HEK293 (cell line): ENCODE measurements around the gene DSCAML1.

Experiments used
- CTCF ChIA-PET: fragments of 350-600 bp; formaldehyde crosslinking; extraction: SDS; loops from one replicate; lab custom pipeline; 2021; ENCODE audit warnings: antibody characterized with exemption; lab: Yijun Ruan, JAX
- POLR2A ChIA-PET: fragments of 300-600 bp; formaldehyde crosslinking; extraction: SDS; loops from one replicate; lab custom pipeline; 2020; ENCODE audit warnings: antibody characterized with exemption, inconsistent platforms; lab: Yijun Ruan, JAX
- H3K27ac ChIP-seq: fragments of 200-500 bp; sonication (Bioruptor generic); 2 replicates; pipeline ENCODE4 v1.5.1; 2014; ENCODE audit warnings: low read depth, low read length, control low read depth, inconsistent platforms; ENCODE audit errors: extremely low read depth
- H3K36me3 ChIP-seq, 2 experiments: fragments of 200-500 bp in 1 of 2; sonication (Bioruptor generic) in 1 of 2; 1 replicate in 1 of 2; 2 replicates in 1 of 2; pipeline ENCODE4 v1.5.1; 2014 to 2017; ENCODE audit warnings: inconsistent platforms in 2 of 2, low read length in 2 of 2; ENCODE audit not compliant: control insufficient read depth in 2 of 2, insufficient read depth in 1 of 2
- H3K4me1 ChIP-seq: fragments of 200-500 bp; sonication (Bioruptor generic); 2 replicates; pipeline ENCODE4 v1.5.1; 2014; ENCODE audit warnings: mild to moderate bottlenecking, low read length, inconsistent platforms; ENCODE audit not compliant: control insufficient read depth, insufficient read depth
- H3K4me3 ChIP-seq: 2 replicates; pipeline ENCODE4 v1.5.1; 2011; ENCODE audit warnings: low read depth, mild to moderate bottlenecking, control low read depth, low read length, moderate library complexity
- H3K9me3 ChIP-seq: fragments of 200-500 bp; sonication (Bioruptor generic); 2 replicates; pipeline ENCODE4 v1.5.1; 2014; ENCODE audit warnings: low read depth, low read length, inconsistent platforms; ENCODE audit not compliant: control insufficient read depth, insufficient read depth
- PRDM1 ChIP-seq: fragments of 450-650 bp; formaldehyde crosslinking; IDR thresholded peaks from 2 replicates; pipeline ENCODE4; 2016; ENCODE audit warnings: missing biosample characterization, missing genetic modification characterization
- ZBTB20 ChIP-seq: fragments of 450-650 bp; formaldehyde crosslinking; IDR thresholded peaks from 2 replicates; pipeline ENCODE4 v1.5.1; 2016; ENCODE audit warnings: missing biosample characterization, missing genetic modification characterization
- ZNF174 ChIP-seq: fragments of 450-650 bp; formaldehyde crosslinking; IDR thresholded peaks from 2 replicates; pipeline ENCODE4 v1.5.0; 2017; ENCODE audit warnings: missing biosample characterization, mild to moderate bottlenecking, missing genetic modification characterization
- ZNF311 ChIP-seq: fragments of 450-650 bp; formaldehyde crosslinking; IDR thresholded peaks from 2 replicates; pipeline ENCODE4 v1.5.1; 2017; ENCODE audit warnings: missing biosample characterization, missing genetic modification characterization, borderline replicate concordance
- ZNF354C ChIP-seq: fragments of 450-650 bp; formaldehyde crosslinking; IDR thresholded peaks from 2 replicates; pipeline ENCODE4 v1.5.1; 2016; ENCODE audit warnings: missing biosample characterization, missing genetic modification characterization, low read depth, borderline replicate concordance
- ZNF366 ChIP-seq: fragments of 450-650 bp; formaldehyde crosslinking; conservative IDR thresholded peaks from 2 replicates; pipeline ENCODE4 v1.5.1; 2016; ENCODE audit warnings: missing biosample characterization, missing genetic modification characterization
- ZNF394 ChIP-seq: fragments of 450-650 bp; formaldehyde crosslinking; IDR thresholded peaks from 2 replicates; pipeline ENCODE4 v1.5.1; 2016; ENCODE audit warnings: missing biosample characterization, missing genetic modification characterization, mild to moderate bottlenecking, moderate library complexity, borderline replicate concordance
- ZNF501 ChIP-seq: fragments of 450-650 bp; formaldehyde crosslinking; IDR thresholded peaks from 2 replicates; pipeline ENCODE4 v1.5.1; 2016; ENCODE audit warnings: missing biosample characterization, missing genetic modification characterization
- ZNF623 ChIP-seq: fragments of 450-650 bp; formaldehyde crosslinking; IDR thresholded peaks from 2 replicates; pipeline ENCODE4 v1.5.1; 2016; ENCODE audit warnings: missing biosample characterization, missing genetic modification characterization
- ZNF777 ChIP-seq: fragments of 450-650 bp; formaldehyde crosslinking; IDR thresholded peaks from 2 replicates; pipeline ENCODE4 v1.5.1; 2017; ENCODE audit warnings: missing biosample characterization, missing genetic modification characterization, borderline replicate concordance
- TF ChIP-seq, protein P1 (sequence below): fragments of 450-650 bp; formaldehyde crosslinking; conservative IDR thresholded peaks from 2 replicates; pipeline ENCODE4 v1.5.1; 2016; ENCODE audit warnings: low read depth, missing biosample characterization, missing genetic modification characterization
- TF ChIP-seq, protein P2 (sequence below): fragments of 450-650 bp; formaldehyde crosslinking; IDR thresholded peaks from 2 replicates; pipeline ENCODE4 v1.5.1; 2016; ENCODE audit warnings: missing biosample characterization, missing genetic modification characterization
- TF ChIP-seq, protein P3 (sequence below): fragments of 450-650 bp; formaldehyde crosslinking; IDR thresholded peaks from 2 replicates; pipeline ENCODE4 v1.5.1; 2016; ENCODE audit warnings: missing biosample characterization, missing genetic modification characterization
- TF ChIP-seq, protein P4 (sequence below): fragments of 450-650 bp; formaldehyde crosslinking; IDR thresholded peaks from 2 replicates; pipeline ENCODE4 v1.5.1; 2016; ENCODE audit warnings: missing biosample characterization, missing genetic modification characterization
- TF ChIP-seq, protein P5 (sequence below): fragments of 450-650 bp; formaldehyde crosslinking; IDR thresholded peaks from 2 replicates; pipeline ENCODE4 v1.5.1; 2016; ENCODE audit warnings: missing biosample characterization, missing genetic modification characterization, low read depth
- TF ChIP-seq, protein P6 (sequence below): fragments of 450-650 bp; formaldehyde crosslinking; IDR thresholded peaks from 2 replicates; pipeline ENCODE4 v1.5.1; 2016; ENCODE audit warnings: missing biosample characterization, missing genetic modification characterization

Gene DSCAML1

DNA sequence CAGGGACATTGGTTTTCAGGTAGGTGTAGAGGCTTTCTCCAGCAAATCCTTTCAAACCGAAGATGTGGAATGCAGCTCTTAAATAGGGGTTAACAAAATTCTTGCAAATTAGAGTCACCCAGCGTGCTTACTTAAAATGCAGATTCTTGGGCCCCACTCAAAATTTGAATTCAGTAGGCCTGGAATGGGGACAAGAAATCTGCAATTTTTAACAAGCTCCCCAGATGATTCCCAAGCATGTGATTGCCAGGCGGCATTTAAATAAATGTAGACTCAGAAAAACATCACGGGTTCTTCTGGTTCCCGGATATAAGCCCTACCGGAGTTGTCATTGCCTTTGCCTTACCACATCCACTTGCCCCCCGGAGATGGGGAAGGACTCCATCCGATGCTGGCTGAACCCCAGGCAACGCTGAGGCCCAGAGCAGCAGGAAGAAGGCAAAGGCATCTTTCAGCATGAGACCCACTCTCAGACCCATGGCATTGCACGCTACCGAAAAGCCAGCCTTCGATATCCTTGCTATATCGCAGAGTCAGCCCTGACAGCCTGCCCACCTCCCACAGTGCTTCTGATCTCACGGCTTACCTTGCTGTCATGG is 134.2 kb downstream of the DSCAML1 start (continued):
- TF ChIP-seq ZNF777 (tag by site-specific recombination) = no peak

DNA sequence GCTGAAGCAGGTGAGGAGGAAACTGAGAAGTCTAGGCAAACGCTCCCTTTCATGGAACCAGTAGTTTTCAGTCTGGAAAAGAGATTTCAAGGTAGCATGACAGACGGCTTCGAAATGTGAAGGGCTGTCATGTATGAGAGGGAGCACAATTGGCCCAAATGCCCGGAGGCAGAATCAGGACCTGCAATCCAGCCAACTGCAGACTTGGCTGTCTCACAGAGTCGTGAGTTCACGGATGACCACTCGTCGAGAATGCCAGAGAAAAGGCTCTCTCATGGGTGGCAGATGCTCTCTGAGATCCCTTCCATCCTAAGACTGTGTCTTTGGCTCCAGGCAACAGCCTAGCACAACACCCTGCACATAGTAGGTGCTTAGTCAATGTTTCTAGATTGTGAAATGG is 134.8 kb downstream of the DSCAML1 start:
- ChIA-PET POLR2A (no interaction called here), CTCF (no interaction called here)

More for the DNA sequence above, 134.8 kb downstream of the DSCAML1 start:
- Histone ChIP-seq H3K36me3 (no peaks in the 10 kb centered on the region), H3K27ac (no peak overlapping the region), H3K9me3 (no peaks in the 10 kb centered on the region), H3K4me3 (no peak overlapping the region), H3K4me1 (no peaks in the 10 kb centered on the region)
- no peak for TF ChIP-seq PRDM1
- no peak for TF ChIP-seq ZNF174 (tag by site-specific recombination)
- no peak for TF ChIP-seq ZNF354C
- TF ChIP-seq, protein P1, sequence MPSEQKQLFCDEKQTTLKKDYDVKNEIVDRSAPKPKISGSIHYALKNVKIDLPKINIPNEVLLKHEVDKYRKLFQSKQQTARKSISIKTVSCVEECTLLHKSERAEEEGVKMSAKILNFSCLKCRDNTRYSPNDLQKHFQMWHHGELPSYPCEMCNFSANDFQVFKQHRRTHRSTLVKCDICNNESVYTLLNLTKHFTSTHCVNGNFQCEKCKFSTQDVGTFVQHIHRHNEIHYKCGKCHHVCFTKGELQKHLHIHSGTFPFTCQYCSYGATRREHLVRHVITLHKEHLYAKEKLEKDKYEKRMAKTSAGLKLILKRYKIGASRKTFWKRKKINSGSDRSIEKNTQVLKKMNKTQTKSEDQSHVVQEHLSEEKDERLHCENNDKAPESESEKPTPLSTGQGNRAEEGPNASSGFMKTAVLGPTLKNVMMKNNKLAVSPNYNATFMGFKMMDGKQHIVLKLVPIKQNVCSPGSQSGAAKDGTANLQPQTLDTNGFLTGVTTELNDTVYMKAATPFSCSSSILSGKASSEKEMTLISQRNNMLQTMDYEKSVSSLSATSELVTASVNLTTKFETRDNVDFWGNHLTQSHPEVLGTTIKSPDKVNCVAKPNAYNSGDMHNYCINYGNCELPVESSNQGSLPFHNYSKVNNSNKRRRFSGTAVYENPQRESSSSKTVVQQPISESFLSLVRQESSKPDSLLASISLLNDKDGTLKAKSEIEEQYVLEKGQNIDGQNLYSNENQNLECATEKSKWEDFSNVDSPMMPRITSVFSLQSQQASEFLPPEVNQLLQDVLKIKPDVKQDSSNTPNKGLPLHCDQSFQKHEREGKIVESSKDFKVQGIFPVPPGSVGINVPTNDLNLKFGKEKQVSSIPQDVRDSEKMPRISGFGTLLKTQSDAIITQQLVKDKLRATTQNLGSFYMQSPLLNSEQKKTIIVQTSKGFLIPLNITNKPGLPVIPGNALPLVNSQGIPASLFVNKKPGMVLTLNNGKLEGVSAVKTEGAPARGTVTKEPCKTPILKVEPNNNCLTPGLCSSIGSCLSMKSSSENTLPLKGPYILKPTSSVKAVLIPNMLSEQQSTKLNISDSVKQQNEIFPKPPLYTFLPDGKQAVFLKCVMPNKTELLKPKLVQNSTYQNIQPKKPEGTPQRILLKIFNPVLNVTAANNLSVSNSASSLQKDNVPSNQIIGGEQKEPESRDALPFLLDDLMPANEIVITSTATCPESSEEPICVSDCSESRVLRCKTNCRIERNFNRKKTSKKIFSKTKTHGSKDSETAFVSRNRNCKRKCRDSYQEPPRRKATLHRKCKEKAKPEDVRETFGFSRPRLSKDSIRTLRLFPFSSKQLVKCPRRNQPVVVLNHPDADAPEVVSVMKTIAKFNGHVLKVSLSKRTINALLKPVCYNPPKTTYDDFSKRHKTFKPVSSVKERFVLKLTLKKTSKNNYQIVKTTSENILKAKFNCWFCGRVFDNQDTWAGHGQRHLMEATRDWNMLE (tag by site-specific recombination) = no peak
- TF ChIP-seq, protein P2, sequence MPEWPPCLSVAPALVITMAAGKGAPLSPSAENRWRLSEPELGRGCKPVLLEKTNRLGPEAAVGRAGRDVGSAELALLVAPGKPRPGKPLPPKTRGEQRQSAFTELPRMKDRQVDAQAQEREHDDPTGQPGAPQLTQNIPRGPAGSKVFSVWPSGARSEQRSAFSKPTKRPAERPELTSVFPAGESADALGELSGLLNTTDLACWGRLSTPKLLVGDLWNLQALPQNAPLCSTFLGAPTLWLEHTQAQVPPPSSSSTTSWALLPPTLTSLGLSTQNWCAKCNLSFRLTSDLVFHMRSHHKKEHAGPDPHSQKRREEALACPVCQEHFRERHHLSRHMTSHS (tag by site-specific recombination) = no peak
- TF ChIP-seq, protein P3, sequence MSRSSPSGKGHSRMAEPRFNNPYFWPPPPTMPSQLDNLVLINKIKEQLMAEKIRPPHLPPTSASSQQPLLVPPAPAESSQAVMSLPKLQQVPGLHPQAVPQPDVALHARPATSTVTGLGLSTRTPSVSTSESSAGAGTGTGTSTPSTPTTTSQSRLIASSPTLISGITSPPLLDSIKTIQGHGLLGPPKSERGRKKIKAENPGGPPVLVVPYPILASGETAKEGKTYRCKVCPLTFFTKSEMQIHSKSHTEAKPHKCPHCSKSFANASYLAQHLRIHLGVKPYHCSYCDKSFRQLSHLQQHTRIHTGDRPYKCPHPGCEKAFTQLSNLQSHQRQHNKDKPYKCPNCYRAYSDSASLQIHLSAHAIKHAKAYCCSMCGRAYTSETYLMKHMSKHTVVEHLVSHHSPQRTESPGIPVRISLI (tag by site-specific recombination) = no peak
- TF ChIP-seq ZNF311 (tag by site-specific recombination) = no peak
- TF ChIP-seq, protein P4, sequence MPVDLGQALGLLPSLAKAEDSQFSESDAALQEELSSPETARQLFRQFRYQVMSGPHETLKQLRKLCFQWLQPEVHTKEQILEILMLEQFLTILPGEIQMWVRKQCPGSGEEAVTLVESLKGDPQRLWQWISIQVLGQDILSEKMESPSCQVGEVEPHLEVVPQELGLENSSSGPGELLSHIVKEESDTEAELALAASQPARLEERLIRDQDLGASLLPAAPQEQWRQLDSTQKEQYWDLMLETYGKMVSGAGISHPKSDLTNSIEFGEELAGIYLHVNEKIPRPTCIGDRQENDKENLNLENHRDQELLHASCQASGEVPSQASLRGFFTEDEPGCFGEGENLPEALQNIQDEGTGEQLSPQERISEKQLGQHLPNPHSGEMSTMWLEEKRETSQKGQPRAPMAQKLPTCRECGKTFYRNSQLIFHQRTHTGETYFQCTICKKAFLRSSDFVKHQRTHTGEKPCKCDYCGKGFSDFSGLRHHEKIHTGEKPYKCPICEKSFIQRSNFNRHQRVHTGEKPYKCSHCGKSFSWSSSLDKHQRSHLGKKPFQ (tag by site-specific recombination) = no peak
- TF ChIP-seq ZBTB20 (tag by site-specific recombination) = no peak
- TF ChIP-seq, protein P5, sequence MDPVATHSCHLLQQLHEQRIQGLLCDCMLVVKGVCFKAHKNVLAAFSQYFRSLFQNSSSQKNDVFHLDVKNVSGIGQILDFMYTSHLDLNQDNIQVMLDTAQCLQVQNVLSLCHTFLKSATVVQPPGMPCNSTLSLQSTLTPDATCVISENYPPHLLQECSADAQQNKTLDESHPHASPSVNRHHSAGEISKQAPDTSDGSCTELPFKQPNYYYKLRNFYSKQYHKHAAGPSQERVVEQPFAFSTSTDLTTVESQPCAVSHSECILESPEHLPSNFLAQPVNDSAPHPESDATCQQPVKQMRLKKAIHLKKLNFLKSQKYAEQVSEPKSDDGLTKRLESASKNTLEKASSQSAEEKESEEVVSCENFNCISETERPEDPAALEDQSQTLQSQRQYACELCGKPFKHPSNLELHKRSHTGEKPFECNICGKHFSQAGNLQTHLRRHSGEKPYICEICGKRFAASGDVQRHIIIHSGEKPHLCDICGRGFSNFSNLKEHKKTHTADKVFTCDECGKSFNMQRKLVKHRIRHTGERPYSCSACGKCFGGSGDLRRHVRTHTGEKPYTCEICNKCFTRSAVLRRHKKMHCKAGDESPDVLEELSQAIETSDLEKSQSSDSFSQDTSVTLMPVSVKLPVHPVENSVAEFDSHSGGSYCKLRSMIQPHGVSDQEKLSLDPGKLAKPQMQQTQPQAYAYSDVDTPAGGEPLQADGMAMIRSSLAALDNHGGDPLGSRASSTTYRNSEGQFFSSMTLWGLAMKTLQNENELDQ = no peak
- no peak for TF ChIP-seq ZNF623 (tag by site-specific recombination)
- no peak for TF ChIP-seq ZNF394
- TF ChIP-seq, protein P6, sequence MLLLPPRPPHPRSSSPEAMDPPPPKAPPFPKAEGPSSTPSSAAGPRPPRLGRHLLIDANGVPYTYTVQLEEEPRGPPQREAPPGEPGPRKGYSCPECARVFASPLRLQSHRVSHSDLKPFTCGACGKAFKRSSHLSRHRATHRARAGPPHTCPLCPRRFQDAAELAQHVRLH (tag by site-specific recombination) = no peak
- TF ChIP-seq ZNF366 = no peak
- no peak for TF ChIP-seq ZNF501 (tag by site-specific recombination)
